Fibroblast of lung (primary cell): Measurements from ENCODE around the gene NTRK3.

Experiments used
- CTCF ChIP-seq, 2 donors: IDR thresholded peaks in 1 of 2; conservative IDR thresholded peaks in 1 of 2; 1 replicate in 1 of 2; 2 replicates in 1 of 2; pipeline ENCODE4 v1.5.1; 2011 to 2012; ENCODE audit warnings: low read length in 2 of 2, control low read depth in 1 of 2, inconsistent platforms in 1 of 2, low read depth in 1 of 2, mild to moderate bottlenecking in 1 of 2
- EZH2 ChIP-seq: IDR thresholded peaks from 2 replicates; pipeline ENCODE4 v1.5.1; 2012; ENCODE audit warnings: low read length, control low read depth, mild to moderate bottlenecking; ENCODE audit errors: missing control alignments

- TF ChIP-seq CTCF (conservative IDR thresholded peaks at IDR 0.05 in 1 of 2, IDR thresholded peaks at IDR 0.05 in 1 of 2; ENCODE audit: low read depth in 1 of 2, low read length in 2 of 2): no peak
- TF ChIP-seq EZH2: no peak
These were observed 44.3 kb upstream of the NTRK3 start for GRCh38 chr15:88300861-88301260.
